Epithelial cell of proximal tubule (primary cell): ENCODE measurements around the gene RPL13A. TPM values are rescaled to one million over a fixed set of nuclear protein-coding genes. Genes with fewer than 3 reads are reported as not detected.

Source experiments
- DNase-seq: peaks from one replicate; pipeline ENCODE4 v3.0.0-alpha.2; 2011; ENCODE audit warnings: low read depth
- H3K4me3 ChIP-seq: 2 replicates; pipeline ENCODE4 v1.5.1; 2011; ENCODE audit warnings: low read depth, mild to moderate bottlenecking, low read length
- CTCF ChIP-seq: conservative IDR thresholded peaks from 2 replicates; pipeline ENCODE4 v1.5.1; 2012; ENCODE audit warnings: low read depth, mild to moderate bottlenecking, low read length
- total RNA-seq: library from RNA; depleted of rRNA; stranded (reverse); fragments of >200 nt; gene quantifications from 2 replicates; pipeline ENCODE4 v1.2.3, GENCODE V29; 2015

Gene RPL13A
- total RNA-seq = 3,343 and 3,374 TPM in 2 replicates

- TF ChIP-seq CTCF = no peak
- DNase-seq = peak; percentile 90
- peak within 1 kb of the TSS; percentile 67 for H3K4me3 ChIP-seq
Measured at GRCh38 chr19:49487277-49488045, at the start of gene RPL13A. RPL13A (plus strand) TSS chr19:49487608; CDS start chr19:49487630, 22 bp downstream.

GRCh38 chr19:49438261-49438660 lies 49.1 kb upstream of the RPL13A start:
- TF ChIP-seq CTCF = no peak
- no peak for DNase-seq
- no peak overlapping the region for H3K4me3 ChIP-seq

GRCh38 chr19:49439836-49440235 lies 47.6 kb upstream of the RPL13A start:
- DNase-seq = no peak
- no peak overlapping the region for H3K4me3 ChIP-seq
- TF ChIP-seq CTCF = no peak

GRCh38 chr19:49440439-49441209 lies 46.8 kb upstream of the RPL13A start:
- DNase-seq = no peak
- H3K4me3 ChIP-seq = no peak overlapping the region
- no peak for TF ChIP-seq CTCF

GRCh38 chr19:49441210-49441959 lies 46.0 kb upstream of the RPL13A start, which contains the start of gene SLC17A7:
SLC17A7 (minus strand) TSS chr19:49441527; CDS start chr19:49441379, 148 bp downstream.
- DNase-seq = no peak
- peak within 1 kb of the TSS; percentile 69 for H3K4me3 ChIP-seq
- TF ChIP-seq CTCF = no peak

GRCh38 chr19:49441960-49442350 lies 45.5 kb upstream of the RPL13A start:
- no peak overlapping the region for H3K4me3 ChIP-seq
- DNase-seq = no peak
- TF ChIP-seq CTCF = no peak
